ENCODE measurements around the gene DEFB124.
"Not testable (repeated sequence)": the region's sequence is repeated elsewhere in the genome, so short reads cannot be mapped to it uniquely, and the experiment has no call there.

Gene DEFB124

GRCh38 chr20:31485450-31486339 lies 10.8 kb upstream of the DEFB124 start:
- no peak for DNase-seq

- no peak for DNase-seq
These were observed 9.1 kb upstream of the DEFB124 start for GRCh38 chr20:31484001-31484400.

GRCh38 chr20:31476643-31477215 lies 1.8 kb upstream of the DEFB124 start:
- DNase-seq: peak; percentile 46

GRCh38 chr20:31476294-31476585 lies 1.3 kb upstream of the DEFB124 start:
- DNase-seq: no peak

GRCh38 chr20:31475472-31476293 lies 756 bp upstream of the DEFB124 start:
- DNase-seq: peak; percentile 33

GRCh38 chr20:31474097-31474436 lies 860 bp downstream of the DEFB124 start:
- no peak for DNase-seq

GRCh38 chr20:31473331-31474096 lies 1.4 kb downstream of the DEFB124 start:
- peak; percentile 47 for DNase-seq

GRCh38 chr20:31472395-31473330 lies 2.3 kb downstream of the DEFB124 start:
- DNase-seq: no peak

- DNase-seq: not testable (repeated sequence)
These were observed 4.0 kb downstream of the DEFB124 start for GRCh38 chr20:31470946-31471345.

GRCh38 chr20:31454361-31454760 lies 20.6 kb downstream of the DEFB124 start:
- no peak for DNase-seq

GRCh38 chr20:31452575-31452974 lies 22.4 kb downstream of the DEFB124 start:
- DNase-seq: no peak

- DNase-seq: no peak
These were observed 25.2 kb downstream of the DEFB124 start for GRCh38 chr20:31449511-31450414.

GRCh38 chr20:31446084-31446819 lies 28.7 kb downstream of the DEFB124 start:
- DNase-seq: no peak

GRCh38 chr20:31440012-31440659 lies 34.8 kb downstream of the DEFB124 start, which contains the start of gene DEFB123:
Gene DEFB123 (plus strand): TSS chr20:31440632. CDS start chr20:31440699, 67 bp downstream.
- DNase-seq: no peak

- no peak for DNase-seq
These were observed 44.3 kb downstream of the DEFB124 start for GRCh38 chr20:31430568-31431115.

GRCh38 chr20:31427576-31427975 lies 47.4 kb downstream of the DEFB124 start:
- not testable (repeated sequence) for DNase-seq

GRCh38 chr20:31426891-31427551 lies 47.9 kb downstream of the DEFB124 start:
- DNase-seq: not testable (repeated sequence)

GRCh38 chr20:31425797-31426196 lies 49.1 kb downstream of the DEFB124 start:
- no peak for DNase-seq

Measured in 8988T (cell line).